ENCODE measurements around the gene KIF26B.

DNA sequence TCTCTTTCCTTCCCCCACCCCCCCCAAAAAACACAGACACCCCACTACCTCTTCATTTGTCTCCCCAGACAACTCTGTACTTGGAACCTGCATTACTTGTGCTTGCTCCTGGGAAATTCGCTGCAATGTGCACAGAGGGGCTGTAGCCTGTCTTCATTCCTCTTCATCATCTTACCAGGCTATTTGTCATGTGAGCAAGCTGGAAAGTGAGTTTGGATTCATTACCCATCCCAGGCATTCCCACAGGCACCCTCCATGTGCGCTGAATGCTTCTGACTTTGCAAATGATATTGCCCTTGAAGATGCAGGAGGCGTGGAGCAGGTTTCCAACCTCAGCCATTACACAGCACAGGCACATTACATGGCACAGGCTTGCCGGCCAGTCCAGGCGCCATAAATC is 494.9 kb downstream of the KIF26B start:
- TF ChIP-seq, protein P1, sequence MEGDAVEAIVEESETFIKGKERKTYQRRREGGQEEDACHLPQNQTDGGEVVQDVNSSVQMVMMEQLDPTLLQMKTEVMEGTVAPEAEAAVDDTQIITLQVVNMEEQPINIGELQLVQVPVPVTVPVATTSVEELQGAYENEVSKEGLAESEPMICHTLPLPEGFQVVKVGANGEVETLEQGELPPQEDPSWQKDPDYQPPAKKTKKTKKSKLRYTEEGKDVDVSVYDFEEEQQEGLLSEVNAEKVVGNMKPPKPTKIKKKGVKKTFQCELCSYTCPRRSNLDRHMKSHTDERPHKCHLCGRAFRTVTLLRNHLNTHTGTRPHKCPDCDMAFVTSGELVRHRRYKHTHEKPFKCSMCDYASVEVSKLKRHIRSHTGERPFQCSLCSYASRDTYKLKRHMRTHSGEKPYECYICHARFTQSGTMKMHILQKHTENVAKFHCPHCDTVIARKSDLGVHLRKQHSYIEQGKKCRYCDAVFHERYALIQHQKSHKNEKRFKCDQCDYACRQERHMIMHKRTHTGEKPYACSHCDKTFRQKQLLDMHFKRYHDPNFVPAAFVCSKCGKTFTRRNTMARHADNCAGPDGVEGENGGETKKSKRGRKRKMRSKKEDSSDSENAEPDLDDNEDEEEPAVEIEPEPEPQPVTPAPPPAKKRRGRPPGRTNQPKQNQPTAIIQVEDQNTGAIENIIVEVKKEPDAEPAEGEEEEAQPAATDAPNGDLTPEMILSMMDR (IDR thresholded peaks at IDR 0.05; ENCODE audit: low read depth, low read length) = no peak
- TF ChIP-seq POLR2A (IDR thresholded peaks at IDR 0.05; ENCODE audit: extremely low read depth, insufficient read length) (no peak), MYC (IDR thresholded peaks at IDR 0.05; ENCODE audit: low read depth, low read length) (no peak)
- TF ChIP-seq, protein P2, sequence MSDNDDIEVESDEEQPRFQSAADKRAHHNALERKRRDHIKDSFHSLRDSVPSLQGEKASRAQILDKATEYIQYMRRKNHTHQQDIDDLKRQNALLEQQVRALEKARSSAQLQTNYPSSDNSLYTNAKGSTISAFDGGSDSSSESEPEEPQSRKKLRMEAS (IDR thresholded peaks at IDR 0.05; ENCODE audit: low read depth, low read length) = no peak

Measured in NB4 (cell line).